GM23338 (cell line): ENCODE results near the gene COL6A1. TPM values are rescaled to one million over a fixed set of nuclear protein-coding genes. Genes with fewer than 3 reads are reported as not detected.

ENCODE experiments used
- ATAC-seq: fragments of 200-7000 bp; cut with Tn5 transposase; 3 replicates; pipeline ENCODE4 v1.9.1; 2020
- DNase-seq: peaks from one replicate; pipeline ENCODE4 v3.0.0-alpha.2; 2015; ENCODE audit warnings: low spot score
- H2AFZ ChIP-seq: fragments of 200-600 bp; sonication (generic); 2 replicates; pipeline ENCODE4 v1.8.0; 2016; ENCODE audit warnings: antibody characterized with exemption, mild to moderate bottlenecking, moderate library complexity
- H3F3A ChIP-seq: fragments of 200-600 bp; sonication (generic); replicated peaks from 2 replicates; pipeline ENCODE4 v1.8.0; 2017; ENCODE audit warnings: antibody characterized with exemption, mixed run types, low read depth
- H3K27ac ChIP-seq: fragments of 200-600 bp; sonication (generic); 2 replicates; pipeline ENCODE4 v1.6.1; 2016; ENCODE audit warnings: low read depth
- H3K27me3 ChIP-seq: fragments of 200-600 bp; sonication (generic); 2 replicates; pipeline ENCODE4 v1.8.0; 2016; ENCODE audit warnings: mild to moderate bottlenecking, mixed run types, moderate library complexity; ENCODE audit not compliant: insufficient read depth
- H3K36me3 ChIP-seq: fragments of 200-600 bp; sonication (generic); 2 replicates; pipeline ENCODE4 v1.8.0; 2016; ENCODE audit warnings: mild to moderate bottlenecking; ENCODE audit not compliant: insufficient read depth
- H3K4me1 ChIP-seq: fragments of 200-600 bp; sonication (generic); 2 replicates; pipeline ENCODE4 v1.8.0; 2016; ENCODE audit warnings: mild to moderate bottlenecking, moderate library complexity; ENCODE audit not compliant: insufficient read depth
- H3K4me2 ChIP-seq: fragments of 200-600 bp; sonication (generic); 2 replicates; pipeline ENCODE4 v1.7.1; 2017; ENCODE audit warnings: mixed run types
- H3K4me3 ChIP-seq: fragments of 200-600 bp; sonication (generic); 2 replicates; pipeline ENCODE4 v1.6.1; 2016; ENCODE audit warnings: mixed run types
- H3K79me2 ChIP-seq: fragments of 200-600 bp; sonication (generic); replicated peaks from 2 replicates; pipeline ENCODE4 v1.8.0; 2017; ENCODE audit warnings: mild to moderate bottlenecking; ENCODE audit not compliant: insufficient read depth
- H3K9me2 ChIP-seq: fragments of 200-600 bp; sonication (generic); 2 replicates; pipeline ENCODE4 v1.8.0; 2017; ENCODE audit not compliant: insufficient read depth
- H4K20me1 ChIP-seq: fragments of 200-600 bp; sonication (generic); replicated peaks from 2 replicates; pipeline ENCODE4 v1.8.0; 2017; ENCODE audit warnings: mild to moderate bottlenecking; ENCODE audit not compliant: insufficient read depth
- H3K27ac Mint-ChIP-seq: 2 replicates; pipeline ENCODE4 v1.8.0; 2020; ENCODE audit warnings: inconsistent platforms, mild to moderate bottlenecking, moderate library complexity, mixed read lengths
- H3K27me3 Mint-ChIP-seq: 3 replicates; pipeline ENCODE4 v1.8.0; 2022; ENCODE audit warnings: low read depth, mild to moderate bottlenecking, moderate library complexity, mixed read lengths, inconsistent platforms; ENCODE audit not compliant: insufficient read depth, poor library complexity
- H3K36me3 Mint-ChIP-seq: 3 replicates; pipeline ENCODE4 v1.8.0; 2021; ENCODE audit warnings: low read depth, mild to moderate bottlenecking, inconsistent platforms, moderate library complexity, mixed read lengths
- H3K4me1 Mint-ChIP-seq: 3 replicates; pipeline ENCODE4 v1.8.0; 2020; ENCODE audit warnings: mild to moderate bottlenecking, inconsistent platforms, mixed read lengths
- H3K4me3 Mint-ChIP-seq: 3 replicates; pipeline ENCODE4 v1.8.0; 2021; ENCODE audit warnings: moderate library complexity, mild to moderate bottlenecking, inconsistent platforms, mixed read lengths
- H3K9me3 Mint-ChIP-seq: 3 replicates; pipeline ENCODE4 v1.8.0; 2020; ENCODE audit warnings: moderate library complexity, mild to moderate bottlenecking, inconsistent platforms, mixed read lengths
- CREB1 ChIP-seq: fragments of 250-450 bp; sonication (Bioruptor Pico); IDR thresholded peaks from 2 replicates; pipeline ENCODE4 v1.5.0; 2020; ENCODE audit warnings: low read depth, mild to moderate bottlenecking, moderate library complexity
- EZH2 ChIP-seq: fragments of 200-600 bp; sonication (generic); IDR thresholded peaks from one replicate; pipeline ENCODE4 v1.8.0; 2017; ENCODE audit warnings: antibody characterized with exemption, mild to moderate bottlenecking, low read depth; ENCODE audit not compliant: unreplicated experiment
- EZH2phosphoT487 ChIP-seq: fragments of 200-600 bp; sonication (generic); IDR thresholded peaks from one replicate; pipeline ENCODE4 v1.8.1; 2018; ENCODE audit warnings: antibody characterized with exemption; ENCODE audit not compliant: unreplicated experiment
- JUNB ChIP-seq: IDR thresholded peaks from one replicate; pipeline ENCODE4 v1.6.1; 2016; ENCODE audit warnings: antibody characterized with exemption; ENCODE audit not compliant: unreplicated experiment
- NANOG ChIP-seq: IDR thresholded peaks from 2 replicates; pipeline ENCODE4 v1.6.1; 2016; ENCODE audit warnings: antibody characterized with exemption, borderline replicate concordance
- POLR2AphosphoS5 ChIP-seq: IDR thresholded peaks from 2 replicates; pipeline ENCODE4 v1.6.1; 2016; ENCODE audit warnings: antibody characterized with exemption, low read depth
- STAT1 ChIP-seq: IDR thresholded peaks from one replicate; pipeline ENCODE4 v1.6.1; 2016; ENCODE audit warnings: antibody characterized with exemption; ENCODE audit not compliant: unreplicated experiment
- ZNF114 ChIP-seq: fragments of 250-450 bp; sonication (Bioruptor Pico); IDR thresholded peaks from 2 replicates; pipeline ENCODE4 v1.5.0; 2020; ENCODE audit warnings: mild to moderate bottlenecking, moderate library complexity
- ZNF331 ChIP-seq: fragments of 250-450 bp; sonication (Bioruptor Pico); IDR thresholded peaks from 2 replicates; pipeline ENCODE4 v1.5.0; 2020; ENCODE audit warnings: low read depth, mild to moderate bottlenecking, moderate library complexity
- polyA plus RNA-seq: library from polyadenylated mRNA; unstranded; fragments of >200 nt; fragmentation: Nextera tagmentation; extraction: Ambion mirVana; gene quantifications from 2 replicates; pipeline ENCODE4 v1.2.1, GENCODE V29; 2016
- total RNA-seq: library from RNA; depleted of rRNA; stranded (reverse); fragments of >200 nt; shearing (Covaris generic); gene quantifications from 2 replicates; pipeline ENCODE4 v1.2.3, GENCODE V29; 2014
- TF ChIP-seq, protein P1 (sequence below): IDR thresholded peaks from 2 replicates; pipeline ENCODE4 v1.6.1; 2016; ENCODE audit warnings: antibody characterized with exemption
- TF ChIP-seq, protein P2 (sequence below), 2 experiments: fragments of 200-600 bp in 1 of 2; sonication (generic) in 1 of 2; conservative IDR thresholded peaks; 2 replicates each; pipeline versions ENCODE4 v1.5.1 to v1.6.1; 2016 to 2017; ENCODE audit warnings: antibody characterized with exemption in 2 of 2, low read depth in 2 of 2, mild to moderate bottlenecking in 2 of 2, moderate library complexity in 1 of 2

COL6A1 gene
- total and polyA plus RNA-seq, 2 experiments from 2014 or later = 76.0 to 180 TPM

DNA sequence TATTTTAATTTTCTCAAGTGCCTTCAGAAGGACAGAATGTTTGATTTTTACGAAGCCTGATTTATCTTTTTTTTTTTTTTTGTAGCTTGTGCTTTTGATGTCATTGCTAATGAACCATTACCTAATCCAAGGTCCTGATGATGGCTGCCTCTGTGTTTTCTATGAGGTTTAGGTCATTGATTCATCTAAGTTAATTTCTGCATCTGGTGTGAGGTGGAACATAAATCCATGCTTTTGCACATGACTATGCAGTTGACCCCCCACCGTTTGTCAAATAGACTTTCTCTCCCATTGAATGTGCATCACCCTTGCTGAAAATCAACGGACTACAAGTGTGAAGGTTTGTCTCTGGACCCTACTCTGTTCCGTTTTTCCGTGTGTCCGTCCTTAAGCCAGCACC, 50.5 kb downstream of the COL6A1 start:
- Histone ChIP-seq H3K4me3 (no peak overlapping the region), H3K4me2 (no peak overlapping the region), H4K20me1 (no peaks in the 10 kb centered on the region), H3K36me3 (no peaks in the 10 kb centered on the region), H3K4me1 (no peaks in the 10 kb centered on the region), H3K79me2 (no peaks in the 10 kb centered on the region), H3F3A (no peaks in the 10 kb centered on the region), H3K27ac (no peak overlapping the region), H3K27me3 (no peaks in the 10 kb centered on the region), H2AFZ (peak overlapping the region; percentile 59; the same call in 1 of the 2 replicates), H3K9me2 (no peaks in the 10 kb centered on the region)
- Mint-ChIP-seq H3K4me3 (no peak overlapping the region), H3K27me3 (peaks cover 7% of the 10 kb centered on the region), H3K9me3 (no peaks in the 10 kb centered on the region; the same call in 2 of the 3 replicates), H3K27ac (no peak overlapping the region), H3K4me1 (peaks cover 3% of the 10 kb centered on the region; the same call in 1 of the 3 replicates), H3K36me3 (no peaks in the 10 kb centered on the region)
- no peak for TF ChIP-seq ZNF331 (CRISPR knock-in tag)
- TF ChIP-seq, protein P1, sequence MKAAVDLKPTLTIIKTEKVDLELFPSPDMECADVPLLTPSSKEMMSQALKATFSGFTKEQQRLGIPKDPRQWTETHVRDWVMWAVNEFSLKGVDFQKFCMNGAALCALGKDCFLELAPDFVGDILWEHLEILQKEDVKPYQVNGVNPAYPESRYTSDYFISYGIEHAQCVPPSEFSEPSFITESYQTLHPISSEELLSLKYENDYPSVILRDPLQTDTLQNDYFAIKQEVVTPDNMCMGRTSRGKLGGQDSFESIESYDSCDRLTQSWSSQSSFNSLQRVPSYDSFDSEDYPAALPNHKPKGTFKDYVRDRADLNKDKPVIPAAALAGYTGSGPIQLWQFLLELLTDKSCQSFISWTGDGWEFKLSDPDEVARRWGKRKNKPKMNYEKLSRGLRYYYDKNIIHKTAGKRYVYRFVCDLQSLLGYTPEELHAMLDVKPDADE = no peak
- TF ChIP-seq EZH2 = no peak
- TF ChIP-seq NANOG = no peak
- TF ChIP-seq STAT1 = no peak
- no peak for TF ChIP-seq POLR2AphosphoS5
- TF ChIP-seq CREB1 (CRISPR knock-in tag) = no peak
- no peak for TF ChIP-seq JUNB
- TF ChIP-seq EZH2phosphoT487 = no peak
- TF ChIP-seq, protein P2, sequence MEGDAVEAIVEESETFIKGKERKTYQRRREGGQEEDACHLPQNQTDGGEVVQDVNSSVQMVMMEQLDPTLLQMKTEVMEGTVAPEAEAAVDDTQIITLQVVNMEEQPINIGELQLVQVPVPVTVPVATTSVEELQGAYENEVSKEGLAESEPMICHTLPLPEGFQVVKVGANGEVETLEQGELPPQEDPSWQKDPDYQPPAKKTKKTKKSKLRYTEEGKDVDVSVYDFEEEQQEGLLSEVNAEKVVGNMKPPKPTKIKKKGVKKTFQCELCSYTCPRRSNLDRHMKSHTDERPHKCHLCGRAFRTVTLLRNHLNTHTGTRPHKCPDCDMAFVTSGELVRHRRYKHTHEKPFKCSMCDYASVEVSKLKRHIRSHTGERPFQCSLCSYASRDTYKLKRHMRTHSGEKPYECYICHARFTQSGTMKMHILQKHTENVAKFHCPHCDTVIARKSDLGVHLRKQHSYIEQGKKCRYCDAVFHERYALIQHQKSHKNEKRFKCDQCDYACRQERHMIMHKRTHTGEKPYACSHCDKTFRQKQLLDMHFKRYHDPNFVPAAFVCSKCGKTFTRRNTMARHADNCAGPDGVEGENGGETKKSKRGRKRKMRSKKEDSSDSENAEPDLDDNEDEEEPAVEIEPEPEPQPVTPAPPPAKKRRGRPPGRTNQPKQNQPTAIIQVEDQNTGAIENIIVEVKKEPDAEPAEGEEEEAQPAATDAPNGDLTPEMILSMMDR (conservative IDR thresholded peaks at IDR 0.05; ENCODE audit: low read depth in 2 of 2) = no peak
- TF ChIP-seq ZNF114 (CRISPR knock-in tag) = no peak
- ATAC-seq (no peak), DNase-seq (no peak)

DNA sequence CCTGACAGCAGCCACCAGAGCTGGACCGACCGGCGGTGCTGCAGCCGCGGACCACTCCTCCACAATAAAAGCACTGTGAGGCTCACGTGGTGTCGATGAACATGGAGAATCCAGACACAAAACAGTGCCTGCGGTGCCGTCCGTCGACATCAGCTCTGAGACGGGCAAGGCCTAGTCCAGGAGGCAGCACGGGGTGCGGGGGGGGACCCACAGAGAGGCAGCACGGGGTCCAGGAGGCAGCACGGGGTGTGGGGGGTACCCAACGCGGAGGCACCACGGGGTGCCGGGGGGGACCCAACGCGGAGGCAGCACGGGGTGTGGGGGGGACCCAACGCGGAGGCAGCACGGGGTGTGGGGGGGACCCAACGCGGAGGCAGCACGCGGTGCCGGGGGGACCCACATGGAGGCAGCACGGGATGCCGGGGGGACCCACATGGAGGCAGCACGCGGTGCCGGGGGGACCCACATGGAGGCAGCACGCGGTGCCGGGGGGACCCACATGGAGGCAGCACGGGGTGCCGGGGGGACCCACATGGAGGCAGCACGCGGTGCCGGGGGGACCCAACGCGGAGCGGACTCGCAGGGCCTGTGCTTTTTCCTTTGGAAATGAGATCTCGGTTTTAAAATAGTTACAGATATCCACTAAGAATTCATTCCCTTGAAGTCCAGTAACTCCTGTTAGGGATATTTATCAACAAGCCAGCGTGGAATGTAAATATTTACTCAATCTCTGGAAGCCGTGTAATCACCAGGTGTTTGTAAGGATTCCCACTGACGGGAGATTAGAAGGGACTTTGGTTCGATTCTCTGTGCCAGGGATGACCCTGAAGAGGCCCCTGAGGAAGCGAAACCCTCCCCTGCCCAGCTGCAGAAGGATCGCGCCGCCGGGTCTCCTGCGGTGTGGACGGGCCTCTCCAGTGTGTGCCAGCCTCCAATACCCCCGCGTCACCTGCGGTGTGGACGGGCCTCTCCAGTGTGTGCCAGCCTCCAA, 52.1 kb downstream of the COL6A1 start:
- H3K27ac Mint-ChIP-seq = no peak overlapping the region
- no peak for DNase-seq
- TF ChIP-seq JUNB = no peak
- TF ChIP-seq, protein P1 = no peak

More for the DNA sequence above, 52.1 kb downstream of the COL6A1 start:
- Histone ChIP-seq H2AFZ (peak overlapping the region; percentile 92; the same call in 1 of the 2 replicates), H3K27me3 (no peaks in the 10 kb centered on the region), H3K4me3 (no peak overlapping the region), H3K9me2 (no peaks in the 10 kb centered on the region), H3K4me1 (no peaks in the 10 kb centered on the region), H3F3A (no peaks in the 10 kb centered on the region), H3K36me3 (no peaks in the 10 kb centered on the region), H4K20me1 (no peaks in the 10 kb centered on the region), H3K4me2 (no peak overlapping the region), H3K79me2 (no peaks in the 10 kb centered on the region), H3K27ac (no peak overlapping the region)
- Mint-ChIP-seq H3K9me3 (no peaks in the 10 kb centered on the region; the same call in 2 of the 3 replicates), H3K4me3 (no peak overlapping the region), H3K36me3 (no peaks in the 10 kb centered on the region), H3K27me3 (peaks cover 5% of the 10 kb centered on the region), H3K4me1 (peaks cover 6% of the 10 kb centered on the region; the same call in 2 of the 3 replicates)
- no peak for ATAC-seq
